ENCODE data around the gene EZH2. TPM values are rescaled to one million over a fixed set of nuclear protein-coding genes. Genes with fewer than 3 reads are reported as not detected.

Gene EZH2
- polyA plus RNA-seq, 1 donor from 2014 or later, result 67.2 TPM

GRCh38 chr7:148894591-148894990 is 10.5 kb upstream of the EZH2 start:
- Histone ChIP-seq H3K9ac (ENCODE audit: low read length) (no peak overlapping the region), H3K79me2 (replicated peaks; ENCODE audit: insufficient read depth, low read length) (no peaks in the 10 kb centered on the region), H3K9me2 (ENCODE audit: insufficient read depth, low read length) (no peaks in the 10 kb centered on the region), H3K36me3 (ENCODE audit: insufficient read depth, low read length) (no peaks in the 10 kb centered on the region), H3K27me3 (ENCODE audit: insufficient read depth, low read depth, low read length) (no peaks in the 10 kb centered on the region), H4K20me1 (ENCODE audit: insufficient read depth) (no peaks in the 10 kb centered on the region), H3K4me2 (ENCODE audit: low read length) (no peak overlapping the region), H3F3A (ENCODE audit: insufficient read depth, low read length, poor library complexity, severe bottlenecking) (no peaks in the 10 kb centered on the region), H2AFZ (ENCODE audit: low read depth, low read length) (no peak overlapping the region), H3K4me3 (ENCODE audit: low read length) (no peak overlapping the region), H3K27ac (ENCODE audit: low read length) (no peak overlapping the region), H3K9me3 (ENCODE audit: low read length) (no peaks in the 10 kb centered on the region)
- TF ChIP-seq MXI1 (conservative IDR thresholded peaks at IDR 0.05; ENCODE audit: poor library complexity, severe bottlenecking), result no peak
- TF ChIP-seq TAF1 (IDR thresholded peaks at IDR 0.05; ENCODE audit: low read depth), result no peak
- no peak for TF ChIP-seq REST (IDR thresholded peaks at IDR 0.05; ENCODE audit: borderline replicate concordance)
- no peak for TF ChIP-seq EZH2 (IDR thresholded peaks at IDR 0.05; ENCODE audit: borderline replicate concordance, insufficient read depth, low read length, poor library complexity, severe bottlenecking)
- TF ChIP-seq POLR2AphosphoS5 (IDR thresholded peaks at IDR 0.05), result no peak
- no peak for TF ChIP-seq CTCF (IDR thresholded peaks at IDR 0.05; ENCODE audit: poor library complexity, severe bottlenecking)
- no peak for TF ChIP-seq SMC3 (conservative IDR thresholded peaks at IDR 0.05; ENCODE audit: poor library complexity)
- no peak for TF ChIP-seq EP300 (conservative IDR thresholded peaks at IDR 0.05; ENCODE audit: poor library complexity, severe bottlenecking)
- TF ChIP-seq RAD21 (conservative IDR thresholded peaks at IDR 0.05), result no peak

GRCh38 chr7:148893071-148893470 is 9.0 kb upstream of the EZH2 start:
- no peaks in the 10 kb centered on the region for H3K9me2 ChIP-seq (ENCODE audit: insufficient read depth, low read length)
- H3K9me3 ChIP-seq (ENCODE audit: low read length), result no peaks in the 10 kb centered on the region
- no peak for TF ChIP-seq MXI1 (conservative IDR thresholded peaks at IDR 0.05; ENCODE audit: poor library complexity, severe bottlenecking)
- TF ChIP-seq RAD21 (conservative IDR thresholded peaks at IDR 0.05), result no peak
- TF ChIP-seq SMC3 (conservative IDR thresholded peaks at IDR 0.05; ENCODE audit: poor library complexity), result no peak
- no peak for TF ChIP-seq REST (IDR thresholded peaks at IDR 0.05; ENCODE audit: borderline replicate concordance)
- no peak for TF ChIP-seq POLR2AphosphoS5 (IDR thresholded peaks at IDR 0.05)
- no peak for TF ChIP-seq EZH2 (IDR thresholded peaks at IDR 0.05; ENCODE audit: borderline replicate concordance, insufficient read depth, low read length, poor library complexity, severe bottlenecking)
- no peak for TF ChIP-seq CTCF (IDR thresholded peaks at IDR 0.05; ENCODE audit: poor library complexity, severe bottlenecking)
- no peak for TF ChIP-seq EP300 (conservative IDR thresholded peaks at IDR 0.05; ENCODE audit: poor library complexity, severe bottlenecking)
- no peak for TF ChIP-seq TAF1 (IDR thresholded peaks at IDR 0.05; ENCODE audit: low read depth)
- H3K36me3 ChIP-seq (ENCODE audit: insufficient read depth, low read length), result no peaks in the 10 kb centered on the region
- H3K4me2 ChIP-seq (ENCODE audit: low read length), result no peak overlapping the region
- no peak overlapping the region for H3K27ac ChIP-seq (ENCODE audit: low read length)
- H3K79me2 ChIP-seq (replicated peaks; ENCODE audit: insufficient read depth, low read length), result no peaks in the 10 kb centered on the region
- H2AFZ ChIP-seq (ENCODE audit: low read depth, low read length), result no peak overlapping the region
- H3K9ac ChIP-seq (ENCODE audit: low read length), result no peak overlapping the region
- H4K20me1 ChIP-seq (ENCODE audit: insufficient read depth), result no peaks in the 10 kb centered on the region
- no peaks in the 10 kb centered on the region for H3K27me3 ChIP-seq (ENCODE audit: insufficient read depth, low read depth, low read length)
- no peak overlapping the region for H3K4me3 ChIP-seq (ENCODE audit: low read length)
- no peaks in the 10 kb centered on the region for H3F3A ChIP-seq (ENCODE audit: insufficient read depth, low read length, poor library complexity, severe bottlenecking)

Measured in neural cell (in vitro differentiated cells).